Muscle layer of colon (tissue), 2 donors: ENCODE data around the gene FAM185A.

ENCODE experiments used
- H3K27ac ChIP-seq: one replicate; pipeline ENCODE4 v1.7.0; 2013; ENCODE audit warnings: low read depth, mild to moderate bottlenecking, low read length, moderate library complexity
- H3K27me3 ChIP-seq, 2 donors: one replicate each; pipeline ENCODE4 v1.7.0; 2013; ENCODE audit warnings: low read length in 2 of 2, mild to moderate bottlenecking in 2 of 2; ENCODE audit not compliant: insufficient read depth in 2 of 2, control insufficient read depth in 1 of 2
- H3K36me3 ChIP-seq: one replicate; pipeline ENCODE4 v1.7.0; 2013; ENCODE audit warnings: mild to moderate bottlenecking, low read length; ENCODE audit not compliant: insufficient read depth
- H3K4me1 ChIP-seq: one replicate; pipeline ENCODE4 v1.7.0; 2013; ENCODE audit warnings: mild to moderate bottlenecking, low read length; ENCODE audit not compliant: insufficient read depth
- H3K4me3 ChIP-seq, 2 donors: one replicate each; pipeline ENCODE4 v1.7.0; 2013; ENCODE audit warnings: low read length in 2 of 2, low read depth in 1 of 2, mild to moderate bottlenecking in 1 of 2, moderate library complexity in 1 of 2
- H3K9ac ChIP-seq: one replicate; pipeline ENCODE4 v1.7.0; 2013; ENCODE audit warnings: low read length
- H3K9me3 ChIP-seq: one replicate; pipeline ENCODE4 v1.7.0; 2013; ENCODE audit warnings: mild to moderate bottlenecking, low read length
- donor health status: abdominal sarcoma.
- donor health status: Adenocarcinoma of cecum.

The FAM185A gene

DNA sequence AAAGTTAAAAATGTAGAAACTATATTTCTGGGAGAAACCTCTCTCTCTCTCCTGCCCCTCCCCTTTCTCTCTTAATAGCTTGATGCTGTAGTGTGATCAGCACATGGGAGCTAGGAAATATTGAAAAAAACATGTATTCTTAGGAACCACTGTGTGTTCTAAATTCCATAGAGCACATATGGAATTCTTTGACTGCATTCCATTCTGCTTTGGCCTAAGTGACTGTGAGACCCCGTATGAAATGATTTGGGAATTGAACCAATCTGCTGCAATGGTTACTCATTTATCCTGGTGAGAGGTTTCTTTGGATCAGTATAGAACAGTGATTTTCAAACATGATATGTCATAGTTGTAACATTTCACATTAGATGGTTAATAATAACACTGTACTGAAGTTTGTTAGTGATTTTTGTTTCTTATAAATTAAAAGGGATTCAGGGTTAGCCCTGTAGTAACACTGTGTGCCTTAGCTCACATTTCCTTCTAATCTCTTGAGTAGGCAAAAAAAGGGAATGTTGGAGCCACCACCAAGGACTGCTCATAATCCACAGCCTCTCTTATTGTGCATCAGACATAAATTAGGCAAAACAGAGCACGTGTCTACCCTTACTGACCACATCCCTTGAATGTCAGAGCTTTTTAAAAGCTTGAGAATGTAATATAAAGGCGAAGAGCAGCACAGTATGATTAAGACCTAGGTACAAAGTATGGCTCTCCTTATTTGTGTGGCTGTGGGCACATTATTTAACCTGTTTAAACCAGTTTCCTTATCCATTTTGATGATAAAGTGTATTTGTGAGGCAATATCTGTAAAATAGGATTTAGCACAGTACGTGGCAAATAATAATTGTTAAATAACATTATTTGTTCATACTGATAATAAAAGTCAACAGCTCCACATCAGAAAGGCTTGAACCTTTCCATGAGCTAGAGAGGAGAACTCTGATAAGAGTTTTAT lies 69.1 kb downstream of the FAM185A start:
- no peaks in the 10 kb centered on the region for H3K27me3 ChIP-seq
- no peak overlapping the region for H3K9ac ChIP-seq
- peaks cover 7% of the 10 kb centered on the region for H3K36me3 ChIP-seq
- no peak overlapping the region for H3K27ac ChIP-seq
- H3K4me3 ChIP-seq = no peak overlapping the region
- H3K9me3 ChIP-seq = no peaks in the 10 kb centered on the region
- H3K4me1 ChIP-seq = no peaks in the 10 kb centered on the region

GRCh38 chr7:102819151-102819550 lies 70.4 kb downstream of the FAM185A start:
- Histone ChIP-seq H3K36me3 (peaks cover 7% of the 10 kb centered on the region), H3K4me3 (no peak overlapping the region), H3K4me1 (no peaks in the 10 kb centered on the region), H3K9ac (no peak overlapping the region), H3K9me3 (no peaks in the 10 kb centered on the region), H3K27me3 (no peaks in the 10 kb centered on the region), H3K27ac (no peak overlapping the region)

- Histone ChIP-seq H3K9me3 (no peaks in the 10 kb centered on the region), H3K9ac (no peak overlapping the region), H3K27ac (no peak overlapping the region), H3K4me3 (no peak overlapping the region), H3K36me3 (peaks cover 7% of the 10 kb centered on the region), H3K27me3 (no peaks in the 10 kb centered on the region), H3K4me1 (no peaks in the 10 kb centered on the region)
Observed at GRCh38 chr7:102821994-102822747, 73.4 kb downstream of the FAM185A start.

DNA sequence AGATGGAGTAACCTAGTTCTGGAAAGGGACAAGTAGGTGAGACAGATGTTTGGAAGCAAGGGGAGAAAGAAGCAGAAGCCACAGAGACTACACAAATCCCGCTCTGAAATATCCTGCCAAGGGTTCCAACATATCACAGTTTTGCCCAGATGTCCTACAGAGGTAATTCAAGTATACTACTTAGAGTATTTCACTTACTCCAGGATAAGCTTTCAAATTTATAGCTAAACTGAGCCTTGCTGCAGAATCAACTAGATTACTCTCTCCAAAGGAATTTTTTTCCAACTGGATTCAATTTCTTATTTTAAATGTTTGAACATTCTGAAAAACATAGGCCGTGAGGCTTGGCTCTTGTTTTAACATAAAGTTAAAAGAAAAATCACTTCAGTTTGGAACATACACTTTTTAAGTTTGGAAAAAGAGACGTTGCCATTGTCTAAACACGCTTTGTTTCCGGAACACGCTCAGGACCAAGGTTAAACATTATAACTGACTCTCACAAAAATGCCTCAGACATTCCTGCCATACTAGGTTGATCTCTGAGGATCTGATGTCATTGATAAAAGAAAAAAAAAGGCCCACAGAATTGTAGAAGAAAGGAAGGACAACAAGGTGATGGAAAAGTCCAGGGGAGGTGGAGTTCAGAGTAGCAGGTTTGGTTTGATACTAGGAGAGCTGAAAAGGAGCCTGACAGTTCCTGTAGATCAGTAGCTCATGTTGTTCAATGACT lies 74.8 kb downstream of the FAM185A start:
- H3K36me3 ChIP-seq = peaks cover 7% of the 10 kb centered on the region
- H3K4me1 ChIP-seq = no peaks in the 10 kb centered on the region
- no peaks in the 10 kb centered on the region for H3K9me3 ChIP-seq
- H3K4me3 ChIP-seq = no peak overlapping the region
- no peak overlapping the region for H3K9ac ChIP-seq
- H3K27me3 ChIP-seq = no peaks in the 10 kb centered on the region
- H3K27ac ChIP-seq = no peak overlapping the region

DNA sequence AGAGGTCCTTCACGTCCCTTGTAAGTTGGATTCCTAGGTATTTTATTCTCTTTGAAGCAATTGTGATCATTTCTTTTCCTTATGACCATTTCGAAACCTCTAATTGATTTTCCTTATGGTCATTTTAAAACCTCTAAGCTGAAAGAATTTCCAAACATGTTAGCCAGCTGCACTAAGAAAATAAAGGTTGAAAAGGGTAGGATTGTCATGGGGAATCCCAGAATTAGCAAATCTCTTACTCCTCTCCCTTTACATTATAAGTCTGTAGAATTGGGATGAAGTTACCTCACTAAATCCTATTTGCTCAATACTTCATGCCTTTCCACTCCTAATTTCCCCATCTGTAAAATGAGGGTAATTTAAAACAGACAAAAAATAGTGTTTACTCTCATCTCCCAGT lies 79.5 kb downstream of the FAM185A start:
- Histone ChIP-seq H3K27ac (no peak overlapping the region), H3K4me1 (no peaks in the 10 kb centered on the region), H3K27me3 (no peaks in the 10 kb centered on the region), H3K9ac (no peak overlapping the region), H3K36me3 (no peaks in the 10 kb centered on the region), H3K4me3 (no peak overlapping the region), H3K9me3 (no peaks in the 10 kb centered on the region)

DNA sequence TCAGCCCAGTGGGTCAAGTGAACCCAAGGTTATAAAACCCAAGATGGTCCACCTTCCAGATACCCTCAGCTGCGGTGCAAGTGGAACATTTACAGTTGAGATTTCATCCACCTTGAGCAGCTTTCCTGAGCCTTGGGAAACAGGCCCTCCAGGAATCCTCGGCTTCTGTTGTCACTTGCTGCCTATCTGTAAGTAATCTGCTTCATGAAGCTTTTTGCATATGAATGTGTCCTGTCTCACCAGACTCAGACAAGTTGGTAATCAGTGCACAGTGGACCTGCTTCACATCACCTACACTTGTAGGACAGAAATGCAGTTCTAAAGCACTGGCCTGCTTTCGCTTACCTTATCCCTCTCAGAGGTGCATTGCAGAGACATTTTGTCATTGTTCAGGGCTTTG lies 80.3 kb downstream of the FAM185A start:
- no peak overlapping the region for H3K9ac ChIP-seq
- H3K36me3 ChIP-seq = no peaks in the 10 kb centered on the region
- H3K4me3 ChIP-seq = no peak overlapping the region
- no peaks in the 10 kb centered on the region for H3K27me3 ChIP-seq
- no peaks in the 10 kb centered on the region for H3K4me1 ChIP-seq
- H3K27ac ChIP-seq = no peak overlapping the region
- no peaks in the 10 kb centered on the region for H3K9me3 ChIP-seq

GRCh38 chr7:102830197-102830596 lies 81.4 kb downstream of the FAM185A start:
- H3K27me3 ChIP-seq = no peaks in the 10 kb centered on the region
- no peaks in the 10 kb centered on the region for H3K4me1 ChIP-seq
- no peak overlapping the region for H3K9ac ChIP-seq
- H3K9me3 ChIP-seq = no peaks in the 10 kb centered on the region
- H3K27ac ChIP-seq = no peak overlapping the region
- H3K4me3 ChIP-seq = no peak overlapping the region
- no peaks in the 10 kb centered on the region for H3K36me3 ChIP-seq

- Histone ChIP-seq H3K4me3 (no peak overlapping the region), H3K27me3 (no peaks in the 10 kb centered on the region), H3K27ac (no peak overlapping the region), H3K36me3 (no peaks in the 10 kb centered on the region), H3K9me3 (no peaks in the 10 kb centered on the region), H3K9ac (no peak overlapping the region), H3K4me1 (no peaks in the 10 kb centered on the region)
Observed at GRCh38 chr7:102832674-102833073, 83.9 kb downstream of the FAM185A start.

- H3K9me3 ChIP-seq = no peaks in the 10 kb centered on the region
- H3K9ac ChIP-seq = no peak overlapping the region
- no peaks in the 10 kb centered on the region for H3K36me3 ChIP-seq
- H3K4me3 ChIP-seq = no peak overlapping the region
- H3K27me3 ChIP-seq = no peaks in the 10 kb centered on the region
- no peak overlapping the region for H3K27ac ChIP-seq
- H3K4me1 ChIP-seq = no peaks in the 10 kb centered on the region
Observed at GRCh38 chr7:102833343-102833742, 84.5 kb downstream of the FAM185A start.

DNA sequence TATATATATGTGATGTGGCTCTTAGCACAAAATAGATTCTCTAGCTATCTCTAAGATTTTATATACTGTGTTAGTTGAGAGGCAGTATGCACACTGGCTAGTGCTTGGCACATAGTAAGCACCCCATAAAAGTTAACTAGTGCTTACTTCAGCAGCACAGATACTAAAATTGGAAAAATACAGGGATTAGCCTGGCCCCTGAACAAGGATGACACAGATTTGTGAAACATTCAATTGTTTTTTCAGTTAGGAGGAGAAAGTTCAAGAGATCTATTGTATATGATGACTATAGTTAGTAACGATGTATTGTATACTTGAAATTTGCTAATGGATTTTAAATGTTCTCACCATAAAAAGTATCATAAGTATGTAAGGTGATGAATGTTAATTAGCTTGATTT lies 85.7 kb downstream of the FAM185A start:
- H3K4me1 ChIP-seq = no peaks in the 10 kb centered on the region
- H3K4me3 ChIP-seq = no peak overlapping the region
- no peaks in the 10 kb centered on the region for H3K36me3 ChIP-seq
- no peak overlapping the region for H3K9ac ChIP-seq
- no peaks in the 10 kb centered on the region for H3K27me3 ChIP-seq
- H3K9me3 ChIP-seq = no peaks in the 10 kb centered on the region
- no peak overlapping the region for H3K27ac ChIP-seq

DNA sequence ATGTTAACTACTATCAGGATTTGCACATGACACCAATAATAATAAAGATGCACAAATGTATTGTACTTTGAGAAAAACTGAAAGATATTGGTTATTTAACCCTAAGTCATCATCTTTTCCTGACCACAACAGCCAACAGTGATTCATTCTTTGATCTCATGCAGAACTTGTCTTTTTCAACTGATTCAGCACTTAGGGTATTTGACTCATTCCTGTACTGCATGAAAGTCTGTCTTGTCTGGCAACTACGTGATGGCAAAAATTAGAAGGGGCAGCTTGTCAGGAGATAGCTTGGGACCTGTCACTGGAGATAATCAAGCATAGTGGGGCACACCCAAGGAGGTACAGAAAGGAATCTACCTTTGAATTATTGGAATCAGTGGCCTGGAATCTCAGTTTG lies 86.2 kb downstream of the FAM185A start:
- H3K9me3 ChIP-seq = no peaks in the 10 kb centered on the region
- no peaks in the 10 kb centered on the region for H3K36me3 ChIP-seq
- H3K4me3 ChIP-seq = no peak overlapping the region
- no peak overlapping the region for H3K27ac ChIP-seq
- H3K27me3 ChIP-seq = no peaks in the 10 kb centered on the region
- H3K4me1 ChIP-seq = no peaks in the 10 kb centered on the region
- no peak overlapping the region for H3K9ac ChIP-seq
